NCI-H82 (cell line): ENCODE measurements around the gene RAB9A.
"Not testable (repeated sequence)": the region's sequence is repeated elsewhere in the genome, so short reads cannot be mapped to it uniquely, and the experiment has no call there.

Source experiments
- DNase-seq: peaks from one replicate; lab custom pipeline; 2025; lab: John Stamatoyannopoulos, UW

The RAB9A gene

GRCh38 chrX:13702111-13702789, 13.3 kb downstream of the RAB9A start:
- DNase-seq = no peak

GRCh38 chrX:13703135-13703534, 14.2 kb downstream of the RAB9A start:
- no peak for DNase-seq

GRCh38 chrX:13703589-13703988, 14.7 kb downstream of the RAB9A start:
- DNase-seq = no peak

- no peak for DNase-seq
These were observed 22.2 kb downstream of the RAB9A start for GRCh38 chrX:13711141-13711540.

GRCh38 chrX:13716455-13716854, 27.5 kb downstream of the RAB9A start:
- DNase-seq = no peak

- no peak for DNase-seq
These were observed 28.0 kb downstream of the RAB9A start for GRCh38 chrX:13716905-13717304.

- DNase-seq = no peak
These were observed 29.0 kb downstream of the RAB9A start for GRCh38 chrX:13717700-13718472.

GRCh38 chrX:13719192-13719856, 30.4 kb downstream of the RAB9A start:
- no peak for DNase-seq

GRCh38 chrX:13721371-13721770, 32.4 kb downstream of the RAB9A start:
- DNase-seq = no peak

- no peak for DNase-seq
These were observed 33.0 kb downstream of the RAB9A start for GRCh38 chrX:13721819-13722519.

- DNase-seq = not testable (repeated sequence)
These were observed 36.0 kb downstream of the RAB9A start for GRCh38 chrX:13724878-13725277.

GRCh38 chrX:13726583-13726982, 37.7 kb downstream of the RAB9A start:
- not testable (repeated sequence) for DNase-seq

GRCh38 chrX:13730523-13730922, 41.6 kb downstream of the RAB9A start:
- not testable (repeated sequence) for DNase-seq

GRCh38 chrX:13732246-13733067, 43.5 kb downstream of the RAB9A start:
- DNase-seq = no peak

- DNase-seq = no peak
These were observed 44.6 kb downstream of the RAB9A start for GRCh38 chrX:13733506-13733905.

- DNase-seq = peak; percentile 98
These were observed 45.6 kb downstream of the RAB9A start, which contains the start of the genes OFD1 and TRAPPC2 for GRCh38 chrX:13734278-13735172. OFD1 (plus strand) TSS chrX:13734748; CDS start chrX:13735072, 324 bp downstream. TRAPPC2 (minus strand) TSS chrX:13734620; CDS start chrX:13719963, 14,657 bp downstream.

GRCh38 chrX:13741695-13742094, 52.8 kb downstream of the RAB9A start:
- DNase-seq = no peak

- no peak for DNase-seq
These were observed 53.7 kb downstream of the RAB9A start for GRCh38 chrX:13742397-13743176.

GRCh38 chrX:13747836-13748235, 58.9 kb downstream of the RAB9A start:
- DNase-seq = peak; percentile 57
